NCI-H1092 (cell line): Measurements from ENCODE around the gene KRTCAP3.
A peak's percentile ranks its signal among the peaks of the same experiment; 100 is the strongest.
"Not testable (repeated sequence)": the region's sequence is repeated elsewhere in the genome, so short reads cannot be mapped to it uniquely, and the experiment has no call there.

ENCODE experiments used
- DNase-seq: peaks from one replicate; lab custom pipeline; 2025; lab: John Stamatoyannopoulos, UW

The KRTCAP3 gene

GRCh38 chr2:27441958-27442919 lies at the start of gene KRTCAP3:
Gene KRTCAP3, plus strand, starts transcription at chr2:27442381. Its CDS starts 32 bp downstream, at chr2:27442413.
- no peak for DNase-seq

DNA sequence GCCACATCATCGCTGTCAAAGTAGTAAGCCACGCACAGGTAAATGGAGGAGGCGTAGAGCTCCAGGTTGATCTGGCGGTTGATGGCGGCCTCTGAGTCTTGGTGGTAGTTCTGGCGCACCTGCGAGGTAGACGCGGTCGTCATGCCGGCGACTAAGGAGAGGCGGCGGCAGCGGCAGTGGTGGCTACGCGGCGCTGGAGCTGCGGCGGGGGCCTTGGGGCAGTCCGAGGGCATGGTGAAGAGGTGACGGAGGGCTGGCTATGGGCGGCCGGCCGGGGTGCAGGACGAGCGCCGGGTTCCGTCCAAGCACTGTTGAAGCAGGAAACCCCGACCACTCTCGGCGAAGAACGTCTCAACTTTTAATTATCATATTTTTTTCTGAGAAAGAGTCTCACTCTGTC lies 49.0 kb upstream of the KRTCAP3 start:
- no peak for DNase-seq

GRCh38 chr2:27398962-27399361 lies 43.2 kb upstream of the KRTCAP3 start:
- no peak for DNase-seq

DNA sequence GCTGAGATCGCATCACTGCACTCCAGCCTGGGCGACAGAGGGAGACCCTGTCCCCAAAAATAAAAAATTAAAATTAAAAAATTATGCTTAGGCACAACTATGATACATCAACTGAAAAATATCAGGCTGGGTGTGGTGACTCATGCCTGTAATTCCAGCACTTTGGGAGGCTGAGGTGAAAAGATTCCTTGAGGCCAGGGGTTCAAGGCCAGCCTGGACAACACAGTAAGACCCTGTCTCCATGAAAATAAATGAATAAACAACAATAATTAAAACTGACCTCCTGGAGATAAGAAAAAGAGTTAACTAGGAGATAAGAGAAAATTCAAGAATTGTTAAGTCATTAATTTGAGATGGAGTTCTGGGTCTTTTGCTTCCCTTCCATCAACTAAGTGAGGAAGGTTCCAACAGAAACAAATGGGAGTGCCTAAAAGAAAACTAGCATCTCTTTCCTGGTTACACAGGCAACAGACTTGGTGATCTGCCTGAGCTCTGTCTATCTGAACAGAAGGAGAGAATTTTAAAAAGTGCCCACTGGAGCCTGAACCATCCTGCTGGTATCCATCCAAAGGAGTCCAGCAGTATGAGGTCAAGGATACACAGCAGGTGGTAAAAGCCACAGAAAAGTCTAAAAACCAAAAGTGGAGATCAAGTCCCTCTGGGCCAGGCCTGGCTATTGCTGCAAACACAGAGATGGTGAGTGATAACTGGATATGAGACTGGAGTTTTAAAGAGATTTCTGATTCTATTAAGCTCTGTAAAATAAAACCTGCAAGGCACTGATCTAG lies 41.6 kb upstream of the KRTCAP3 start:
- DNase-seq = no peak

GRCh38 chr2:27407798-27408491 lies 34.2 kb upstream of the KRTCAP3 start:
- DNase-seq = peak; percentile 25

- DNase-seq = no peak
Observed at GRCh38 chr2:27408601-27409320, 33.4 kb upstream of the KRTCAP3 start.

GRCh38 chr2:27409321-27410073 lies 32.7 kb upstream of the KRTCAP3 start, which contains the start of gene PPM1G:
Gene PPM1G, minus strand, starts transcription at chr2:27409591. Its CDS starts 169 bp downstream, at chr2:27409422.
- DNase-seq = peak; percentile 85

DNA sequence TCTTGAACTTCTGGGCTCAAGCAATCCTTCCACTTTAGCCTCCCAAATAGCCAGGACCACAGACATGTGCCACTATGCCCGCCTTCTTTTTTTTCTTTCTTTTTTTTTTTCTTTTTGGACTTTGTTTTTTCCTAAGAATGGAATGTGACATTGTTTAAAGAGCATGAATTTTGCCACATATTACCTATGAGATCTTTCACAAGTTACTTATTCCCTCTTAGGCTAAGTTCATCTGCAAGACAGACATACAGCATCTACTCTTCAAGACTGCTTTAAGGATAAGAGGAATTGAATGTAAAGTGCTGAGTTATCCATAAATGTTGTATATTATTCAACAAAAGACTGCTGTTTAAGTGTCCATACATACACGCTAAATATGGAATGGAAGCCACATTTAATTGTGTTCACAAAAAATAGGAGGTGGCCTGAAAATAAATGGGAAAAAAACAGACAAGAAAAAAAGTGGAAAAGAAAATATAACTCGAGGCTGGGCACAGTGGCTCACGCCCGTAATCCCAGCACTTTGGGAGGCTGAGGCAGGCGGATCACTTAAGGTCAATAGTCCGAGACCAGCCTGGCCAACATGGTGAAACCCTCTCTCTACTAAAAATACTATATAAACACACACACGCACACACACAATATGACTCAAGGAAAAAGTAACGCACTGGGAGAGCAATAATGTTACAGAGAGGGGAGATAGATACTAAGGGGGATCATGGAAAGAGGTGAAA lies 29.6 kb upstream of the KRTCAP3 start:
- DNase-seq = no peak

DNA sequence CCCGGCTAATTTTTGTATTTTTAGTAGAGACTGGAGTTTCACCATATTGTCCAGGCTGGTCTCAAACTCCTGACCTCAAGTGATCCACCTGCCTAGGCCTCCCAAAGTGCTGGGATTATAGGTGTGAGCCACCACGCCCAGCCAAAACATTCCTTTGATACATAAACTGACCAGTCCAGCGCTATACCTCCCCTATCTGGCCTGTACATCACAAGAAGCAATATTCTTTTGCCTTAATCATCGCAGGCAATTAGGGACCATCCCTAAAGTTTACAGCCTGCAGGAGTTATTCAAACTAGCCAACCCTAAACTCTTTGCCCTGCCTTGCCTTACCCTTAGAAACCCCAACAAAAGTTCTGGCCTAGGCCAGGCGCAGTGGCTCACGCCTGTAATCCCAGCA lies 26.0 kb upstream of the KRTCAP3 start:
- DNase-seq = no peak

DNA sequence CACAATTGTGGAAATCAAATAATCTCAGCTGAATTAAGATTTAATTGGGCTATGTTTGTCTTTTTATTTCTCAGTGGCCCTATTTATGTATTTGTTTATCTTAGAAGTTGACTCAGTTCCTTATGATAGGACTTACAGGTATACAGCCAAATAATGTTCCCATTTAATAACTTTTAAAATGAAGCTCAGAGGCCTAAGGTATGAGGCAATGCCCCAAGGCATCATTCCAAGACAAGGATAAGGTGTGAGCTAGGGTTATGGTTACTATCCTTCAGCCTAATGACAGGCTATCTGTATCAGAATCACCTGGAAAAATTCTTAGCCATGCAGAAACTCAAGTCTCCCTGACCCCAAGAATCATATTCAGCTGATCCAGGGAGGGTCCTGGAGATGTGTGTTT lies 21.2 kb upstream of the KRTCAP3 start:
- DNase-seq = no peak

DNA sequence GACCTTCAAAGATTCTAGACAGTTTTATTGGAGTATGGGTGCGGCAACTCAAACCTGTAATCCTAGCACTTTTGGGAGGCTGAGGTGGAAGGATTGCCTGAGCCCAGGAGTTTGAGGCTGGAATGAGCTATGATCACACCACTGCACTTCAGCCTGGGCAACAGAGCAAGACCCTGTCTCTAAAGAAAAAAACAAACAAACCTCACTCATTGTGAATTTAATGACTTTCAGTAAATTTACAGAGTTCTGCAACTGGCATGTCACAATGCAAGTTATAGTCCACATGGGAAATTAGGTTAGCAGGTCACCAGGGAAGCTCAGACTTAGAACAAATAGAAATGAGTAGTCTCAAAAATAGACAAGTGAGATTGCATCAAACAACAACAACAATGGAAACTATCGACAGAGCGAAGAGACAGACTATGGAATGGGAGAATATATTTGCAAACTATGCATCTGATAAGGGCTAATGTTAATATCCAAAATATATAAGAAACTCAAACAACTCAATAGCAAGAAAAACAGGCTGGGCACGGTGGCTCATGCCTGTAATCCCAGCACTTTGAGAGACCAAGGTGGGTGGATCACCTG lies 20.4 kb upstream of the KRTCAP3 start:
- no peak for DNase-seq

DNA sequence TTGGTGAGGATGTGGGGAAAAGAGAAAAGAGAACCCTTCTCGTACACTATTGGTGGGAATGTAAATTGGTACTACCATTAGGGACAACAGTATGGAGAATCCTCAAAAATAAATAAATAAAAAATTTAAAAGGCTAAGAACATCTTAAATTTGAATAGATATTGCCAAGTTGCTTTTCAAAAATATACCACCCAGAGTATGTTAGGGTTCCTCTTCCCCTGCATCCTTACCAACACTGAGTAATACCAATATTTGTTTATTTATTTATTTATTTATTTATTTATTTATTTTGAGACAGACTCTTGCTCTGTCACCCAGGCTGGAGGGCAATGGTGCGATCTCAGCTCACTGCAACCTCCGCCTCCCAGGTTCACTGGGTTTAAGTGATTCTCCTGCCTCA lies 19.2 kb upstream of the KRTCAP3 start:
- no peak for DNase-seq

GRCh38 chr2:27425039-27425438 lies 17.1 kb upstream of the KRTCAP3 start:
- not testable (repeated sequence) for DNase-seq

DNA sequence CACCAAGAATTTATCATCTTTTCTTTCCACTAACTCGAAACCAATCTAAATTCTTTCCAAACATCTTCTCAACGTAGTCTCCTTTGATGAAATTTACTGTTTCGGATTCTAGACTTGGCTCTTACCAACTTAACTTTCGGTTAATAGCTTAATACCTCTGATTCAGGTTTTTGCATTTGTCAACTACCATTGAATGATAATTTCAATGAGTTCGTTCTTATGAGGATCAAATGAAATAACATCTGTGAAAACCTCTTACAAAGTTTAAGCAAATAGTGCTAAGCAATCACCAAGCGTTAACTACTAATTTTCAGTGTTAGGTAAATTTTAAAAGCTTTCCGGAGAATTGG lies 14.3 kb upstream of the KRTCAP3 start:
- no peak for DNase-seq

DNA sequence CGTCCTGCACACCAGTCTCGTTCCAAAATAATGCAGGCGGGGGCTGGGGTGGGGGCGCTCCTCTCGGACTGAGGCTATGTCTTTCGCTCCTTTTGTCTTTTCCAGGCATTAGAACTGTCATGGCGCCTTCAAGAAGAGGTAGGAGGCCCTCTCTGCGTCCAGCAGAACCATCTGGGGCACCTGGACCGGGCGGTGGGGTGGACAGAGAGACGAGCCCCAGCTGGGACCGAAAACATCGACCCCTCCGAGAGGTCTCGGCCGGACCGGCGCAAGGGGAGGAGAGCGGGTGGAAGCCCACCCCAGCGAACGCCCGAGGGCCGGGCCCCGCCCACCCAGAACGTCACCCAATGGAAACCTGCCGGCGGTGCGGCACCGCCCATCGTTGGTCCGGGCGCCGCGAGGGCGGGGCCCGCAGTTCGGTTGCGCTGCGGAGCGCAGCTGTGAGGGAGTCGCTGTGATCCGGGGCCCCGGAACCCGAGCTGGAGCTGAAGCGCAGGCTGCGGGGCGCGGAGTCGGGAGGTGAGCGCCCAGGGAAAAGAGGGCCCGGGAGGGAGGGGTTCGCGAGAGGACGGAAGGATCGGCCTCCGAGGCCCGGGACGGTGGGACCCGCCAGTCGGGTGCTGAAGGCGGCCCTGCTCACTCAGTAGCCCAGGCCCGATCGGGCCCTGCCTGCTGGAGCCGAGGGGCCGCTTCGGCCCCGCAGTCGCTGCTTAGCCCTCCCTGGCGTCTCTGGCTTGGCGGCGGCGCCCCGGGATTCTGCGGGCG lies 13.8 kb upstream of the KRTCAP3 start, which contains the start of gene NRBP1:
Gene NRBP1 (plus strand): TSS at position 419 of the 765 bp plus-strand sequence. CDS start 4,643 bp downstream, outside the sequence.
- DNase-seq = peak; percentile 84

DNA sequence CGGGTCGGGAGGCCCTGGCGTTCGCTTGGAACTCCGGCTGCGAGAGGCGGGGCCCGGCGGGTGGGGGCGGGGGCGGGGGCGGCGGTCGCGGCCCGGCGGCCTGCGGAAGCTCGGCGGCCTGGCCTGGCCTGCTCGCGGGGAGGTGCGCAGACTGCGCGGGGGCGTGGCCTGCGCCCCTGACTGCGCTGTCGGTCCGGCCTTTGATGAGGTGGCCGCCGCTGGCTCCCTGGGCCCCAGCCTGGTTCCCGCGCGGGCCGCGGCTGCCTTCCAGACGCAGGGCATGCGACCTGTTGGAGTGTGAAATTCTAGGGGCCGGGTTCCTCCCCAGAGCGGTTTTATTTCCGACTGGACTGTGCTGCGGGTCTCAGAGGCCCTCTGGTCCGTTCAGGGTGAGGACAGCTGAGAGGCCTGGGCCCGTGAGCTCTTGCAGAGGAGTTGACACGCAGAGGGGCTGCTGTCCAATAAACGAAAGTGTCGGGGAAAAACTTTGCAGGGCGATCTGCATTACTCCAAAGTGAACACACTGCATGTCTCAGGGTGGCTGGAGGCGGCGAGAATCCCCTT lies 13.1 kb upstream of the KRTCAP3 start:
- DNase-seq = no peak

GRCh38 chr2:27431395-27431794 lies 10.8 kb upstream of the KRTCAP3 start:
- no peak for DNase-seq

DNA sequence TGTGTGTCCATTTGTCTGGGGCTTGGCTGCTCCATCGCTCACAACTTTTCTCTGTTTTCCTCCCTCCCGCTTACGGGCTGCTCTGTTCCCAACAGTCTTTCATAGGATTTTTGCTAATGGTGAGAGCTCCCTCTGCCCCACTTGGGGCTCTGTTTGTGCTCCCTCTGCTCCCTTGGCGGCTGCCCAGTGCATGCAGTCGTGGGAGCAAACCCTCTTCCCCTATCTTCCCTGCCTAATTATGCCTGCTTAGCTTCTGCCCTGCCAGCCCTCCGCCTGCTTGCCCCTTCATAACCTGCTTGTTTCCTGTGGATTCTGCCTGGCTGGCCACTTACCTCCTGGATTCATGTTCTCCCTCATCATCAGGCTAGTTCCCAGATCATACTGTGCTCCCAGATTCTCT lies 6.6 kb upstream of the KRTCAP3 start:
- no peak for DNase-seq
